Coronary artery (tissue), 2 donors: ENCODE results near the gene TM4SF20.

Experiments
- DNase-seq: peaks from one replicate; pipeline ENCODE4 v3.0.0-alpha.2; 2017; ENCODE audit warnings: low spot score
- H3K27ac ChIP-seq, 2 donors: fragments of 200-600 bp; sonication (generic); one replicate each; pipeline ENCODE4 v1.5.1; 2016 to 2019
- H3K4me3 ChIP-seq: fragments of 200-600 bp; sonication (generic); 2 replicates; pipeline ENCODE4 v1.5.1; 2016; ENCODE audit warnings: mild to moderate bottlenecking, moderate library complexity
- TF ChIP-seq, protein P1 (sequence below): fragments of 200-600 bp; sonication (generic); IDR thresholded peaks from one replicate; pipeline ENCODE4 v1.5.1; 2019; ENCODE audit warnings: antibody characterized with exemption

The TM4SF20 gene

DNA sequence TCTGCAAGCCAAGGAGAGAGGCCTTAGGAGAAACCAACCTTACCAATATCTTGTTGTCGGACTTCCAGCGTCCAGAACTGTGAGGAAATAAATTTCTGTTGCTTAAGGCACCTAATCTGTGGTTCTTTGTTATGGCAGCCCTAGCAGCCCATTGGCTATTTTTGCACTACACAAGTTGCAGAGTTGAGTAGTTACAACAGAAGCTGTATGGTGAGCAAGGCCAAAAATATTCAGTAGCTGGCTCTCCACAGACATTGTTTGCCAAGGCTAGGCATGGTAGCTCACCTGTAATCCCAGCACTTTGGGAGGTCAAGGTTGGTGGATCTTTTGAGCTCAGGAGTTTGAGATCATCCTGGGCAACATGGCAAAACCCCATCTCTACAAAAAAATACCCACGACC is 35.7 kb upstream of the TM4SF20 start:
- Histone ChIP-seq H3K27ac (peak overlapping the region in 1 of 2 donors; percentile 60), H3K4me3 (no peak overlapping the region)
- TF ChIP-seq, protein P1, sequence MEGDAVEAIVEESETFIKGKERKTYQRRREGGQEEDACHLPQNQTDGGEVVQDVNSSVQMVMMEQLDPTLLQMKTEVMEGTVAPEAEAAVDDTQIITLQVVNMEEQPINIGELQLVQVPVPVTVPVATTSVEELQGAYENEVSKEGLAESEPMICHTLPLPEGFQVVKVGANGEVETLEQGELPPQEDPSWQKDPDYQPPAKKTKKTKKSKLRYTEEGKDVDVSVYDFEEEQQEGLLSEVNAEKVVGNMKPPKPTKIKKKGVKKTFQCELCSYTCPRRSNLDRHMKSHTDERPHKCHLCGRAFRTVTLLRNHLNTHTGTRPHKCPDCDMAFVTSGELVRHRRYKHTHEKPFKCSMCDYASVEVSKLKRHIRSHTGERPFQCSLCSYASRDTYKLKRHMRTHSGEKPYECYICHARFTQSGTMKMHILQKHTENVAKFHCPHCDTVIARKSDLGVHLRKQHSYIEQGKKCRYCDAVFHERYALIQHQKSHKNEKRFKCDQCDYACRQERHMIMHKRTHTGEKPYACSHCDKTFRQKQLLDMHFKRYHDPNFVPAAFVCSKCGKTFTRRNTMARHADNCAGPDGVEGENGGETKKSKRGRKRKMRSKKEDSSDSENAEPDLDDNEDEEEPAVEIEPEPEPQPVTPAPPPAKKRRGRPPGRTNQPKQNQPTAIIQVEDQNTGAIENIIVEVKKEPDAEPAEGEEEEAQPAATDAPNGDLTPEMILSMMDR: no peak
- DNase-seq: no peak

- no peak overlapping the region for H3K4me3 ChIP-seq
- TF ChIP-seq, protein P1: no peak
- peak overlapping the region in 1 of 2 donors; percentile 35 for H3K27ac ChIP-seq
- no peak for DNase-seq
Measured at GRCh38 chr2:227413371-227413770, 34.3 kb upstream of the TM4SF20 start.

- DNase-seq: no peak
- no peak overlapping the region for H3K27ac ChIP-seq
- no peak overlapping the region for H3K4me3 ChIP-seq
- TF ChIP-seq, protein P1: no peak
Measured at GRCh38 chr2:227412877-227413276, 33.8 kb upstream of the TM4SF20 start.

DNA sequence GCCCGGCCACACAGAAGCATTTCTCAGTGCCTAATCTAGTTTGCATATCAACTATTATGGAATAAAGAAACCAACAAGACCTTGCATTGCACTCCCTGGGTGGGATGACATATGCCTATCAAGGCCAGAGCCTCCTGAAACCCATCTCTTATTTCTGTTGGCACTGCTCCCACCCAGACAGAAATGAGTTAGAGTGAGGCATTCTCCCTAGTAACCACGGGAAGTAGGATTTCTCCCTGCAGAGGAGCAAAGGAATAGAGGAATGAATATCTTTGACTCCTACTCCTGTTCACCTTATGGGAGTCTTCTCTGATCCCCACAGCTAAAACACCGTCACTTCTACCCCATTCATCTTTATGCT is 32.9 kb upstream of the TM4SF20 start:
- no peak for DNase-seq
- TF ChIP-seq, protein P1: no peak
- no peak overlapping the region for H3K4me3 ChIP-seq

GRCh38 chr2:227411320-227411989 is 32.3 kb upstream of the TM4SF20 start:
- no peak for DNase-seq
- Histone ChIP-seq H3K4me3 (no peak overlapping the region), H3K27ac (no peak overlapping the region)
- TF ChIP-seq, protein P1: no peak

More for the DNA sequence above, 32.9 kb upstream of the TM4SF20 start:
- no peak overlapping the region for H3K27ac ChIP-seq

DNA sequence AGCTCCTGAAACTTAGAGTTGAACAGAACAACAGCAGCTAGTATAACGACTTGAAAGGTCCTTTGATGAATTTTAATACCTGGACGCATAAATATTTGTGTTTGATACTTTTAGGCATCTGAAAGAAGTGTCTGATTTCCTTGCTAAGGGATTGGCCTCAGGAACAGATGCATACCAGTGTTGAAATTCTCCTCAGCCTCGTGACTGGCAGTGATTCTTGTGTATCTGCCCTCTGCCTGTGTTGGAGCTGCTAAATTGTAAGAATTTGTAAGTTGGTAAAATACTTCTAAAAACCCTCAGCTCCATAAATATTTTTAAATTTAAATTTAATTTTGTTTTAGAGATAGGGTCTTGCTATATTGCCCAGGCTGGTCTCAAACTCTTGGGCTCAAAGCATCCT is 31.1 kb upstream of the TM4SF20 start:
- TF ChIP-seq, protein P1: no peak
- H3K4me3 ChIP-seq: no peak overlapping the region
- H3K27ac ChIP-seq: no peak overlapping the region
- DNase-seq: no peak

GRCh38 chr2:227407591-227408151 is 28.6 kb upstream of the TM4SF20 start:
- peak overlapping the region in 1 of 2 donors; percentile 29 for H3K27ac ChIP-seq
- TF ChIP-seq, protein P1: no peak
- no peak overlapping the region for H3K4me3 ChIP-seq
- DNase-seq: no peak
